Kidney (tissue), 14 donors: ENCODE data around the gene PARN. TPM values are rescaled to one million over a fixed set of nuclear protein-coding genes. Genes with fewer than 3 reads are reported as not detected.

Source experiments
- DNase-seq, 5 donors: peaks; one replicate each; pipeline ENCODE4 v3.0.0-alpha.2; 2013 to 2020
- FAIRE-seq: peaks from 2 replicates; lab custom pipeline; 2012; peaks lifted over from hg19 to GRCh38; lab: Jason Lieb, UNC
- H3K27ac ChIP-seq, 2 donors: one replicate each; pipeline ENCODE4 v1.7.0; 2013; ENCODE audit warnings: low read depth in 2 of 2, low read length in 2 of 2, inconsistent platforms in 1 of 2
- H3K27me3 ChIP-seq: one replicate; pipeline ENCODE4 v1.7.1; 2013; ENCODE audit warnings: low read length, inconsistent platforms; ENCODE audit not compliant: control insufficient read depth, insufficient read depth
- H3K36me3 ChIP-seq, 3 donors: one replicate each; pipeline versions ENCODE4 v1.7.0 to v1.7.1; 2013; ENCODE audit warnings: low read length in 3 of 3, control low read depth in 1 of 3, inconsistent platforms in 1 of 3; ENCODE audit not compliant: insufficient read depth in 3 of 3, control insufficient read depth in 2 of 3
- H3K4me1 ChIP-seq, 3 donors: one replicate each; pipeline versions ENCODE4 v1.7.0 to v1.7.1; 2013; ENCODE audit warnings: low read length in 3 of 3, inconsistent platforms in 1 of 3, low read depth in 1 of 3; ENCODE audit not compliant: control insufficient read depth in 2 of 3, insufficient read depth in 2 of 3
- H3K4me3 ChIP-seq, 3 donors: one replicate each; pipeline versions ENCODE4 v1.7.0 to v1.8.1; 2013; ENCODE audit warnings: low read length in 3 of 3, control low read depth in 1 of 3, inconsistent platforms in 1 of 3
- H3K9ac ChIP-seq, 3 donors: one replicate each; pipeline versions ENCODE4 v1.7.0 to v1.7.1; 2013; ENCODE audit warnings: low read length in 3 of 3, control low read depth in 1 of 3, inconsistent platforms in 1 of 3
- H3K9me3 ChIP-seq, 3 donors: one replicate each; pipeline versions ENCODE4 v1.7.0 to v1.7.1; 2013; ENCODE audit warnings: low read length in 3 of 3, control low read depth in 1 of 3, inconsistent platforms in 1 of 3; ENCODE audit not compliant: control insufficient read depth in 2 of 3, insufficient read depth in 1 of 3
- intact Hi-C: fragments of 100-400 bp; cut with DNase I; formaldehyde crosslinking; loops from one replicate; pipeline ENCODE4 v1.11.1; 2022
- polyA plus RNA-seq: library from polyadenylated mRNA; stranded (reverse); fragments of 350-450 nt; fragmentation: Illumina TruSeq; extraction: RNeasy Lipid Tissue Mini Kit (QIAGEN cat#74804); gene quantifications from one replicate; pipeline ENCODE4 v1.2.3, GENCODE V29; 2014; ENCODE audit warnings: low read depth, low replicate concordance; ENCODE audit not compliant: insufficient read depth
- total RNA-seq: library from RNA; stranded (reverse); fragmentation: NEBNext Ultra II Directional; extraction: Animal tissue kit (Norgen Biotek cat#: 25700); gene quantifications from one replicate; pipeline ENCODE4 v1.2.1, GENCODE V29; 2021
- TF ChIP-seq, protein P1 (sequence below): IDR thresholded peaks from 3 replicates; pipeline ENCODE4 v1.5.1; 2012; ENCODE audit warnings: mild to moderate bottlenecking, moderate library complexity, borderline replicate concordance; ENCODE audit not compliant: insufficient read depth; ENCODE audit errors: extremely low read depth
- donor health status: control.
- donor health status: control.
- donor health status: control.
- donor health status: control.
- donor health status: control.
- donor health status: DM: yes; HTN: yes; CAD: no.
- donor health status: Normal renal cell carcinoma (clear cell type).

PARN gene
- total and polyA plus RNA-seq, 2 donors from 2014 or later, result 17.3 to 32.5 TPM

- Histone ChIP-seq H3K4me1 (peaks cover 4 to 17% (median 7%) of the 10 kb centered on the region in 3 donors), H3K4me3 (no peak overlapping the region), H3K9ac (no peak overlapping the region), H3K36me3 (no peaks in the 10 kb centered on the region), H3K27ac (no peak overlapping the region), H3K9me3 (no peaks in the 10 kb centered on the region), H3K27me3 (no peaks in the 10 kb centered on the region)
- no peak for FAIRE-seq
- TF ChIP-seq, protein P1, sequence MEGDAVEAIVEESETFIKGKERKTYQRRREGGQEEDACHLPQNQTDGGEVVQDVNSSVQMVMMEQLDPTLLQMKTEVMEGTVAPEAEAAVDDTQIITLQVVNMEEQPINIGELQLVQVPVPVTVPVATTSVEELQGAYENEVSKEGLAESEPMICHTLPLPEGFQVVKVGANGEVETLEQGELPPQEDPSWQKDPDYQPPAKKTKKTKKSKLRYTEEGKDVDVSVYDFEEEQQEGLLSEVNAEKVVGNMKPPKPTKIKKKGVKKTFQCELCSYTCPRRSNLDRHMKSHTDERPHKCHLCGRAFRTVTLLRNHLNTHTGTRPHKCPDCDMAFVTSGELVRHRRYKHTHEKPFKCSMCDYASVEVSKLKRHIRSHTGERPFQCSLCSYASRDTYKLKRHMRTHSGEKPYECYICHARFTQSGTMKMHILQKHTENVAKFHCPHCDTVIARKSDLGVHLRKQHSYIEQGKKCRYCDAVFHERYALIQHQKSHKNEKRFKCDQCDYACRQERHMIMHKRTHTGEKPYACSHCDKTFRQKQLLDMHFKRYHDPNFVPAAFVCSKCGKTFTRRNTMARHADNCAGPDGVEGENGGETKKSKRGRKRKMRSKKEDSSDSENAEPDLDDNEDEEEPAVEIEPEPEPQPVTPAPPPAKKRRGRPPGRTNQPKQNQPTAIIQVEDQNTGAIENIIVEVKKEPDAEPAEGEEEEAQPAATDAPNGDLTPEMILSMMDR, result no peak
- intact Hi-C loops, result loop anchor here (5.0 kb wide), 1 partner anchor 283 kb away; no protein-coding TSS in a partner anchor
- no peak for DNase-seq
Measured at GRCh38 chr16:14530046-14530445, 100.0 kb downstream of the PARN start.

- FAIRE-seq (peak; percentile 84), DNase-seq (peak; percentile 72 to 96 (median 84))
- no peaks in the 10 kb centered on the region for H3K27me3 ChIP-seq
- TF ChIP-seq, protein P1, result peak; percentile 93
- H3K4me3 ChIP-seq, result peak overlapping the region; percentile 23 to 55 (median 51)
- H3K27ac ChIP-seq, result no peak overlapping the region
- intact Hi-C loops, result loop anchor here (10.0 kb wide), 1 partner anchor 224 kb away; no protein-coding TSS in a partner anchor
- no peaks in the 10 kb centered on the region for H3K9me3 ChIP-seq
- H3K36me3 ChIP-seq, result no peaks in the 10 kb centered on the region
- H3K4me1 ChIP-seq, result peaks cover 4 to 17% (median 7%) of the 10 kb centered on the region in 3 donors
- H3K9ac ChIP-seq, result peak overlapping the region in 2 of 3 donors; percentile 12 to 57
Measured at GRCh38 chr16:14529010-14529669, 100.9 kb downstream of the PARN start.

- no peak overlapping the region for H3K27ac ChIP-seq
- intact Hi-C loops, result loop anchor here (10.0 kb wide), 1 partner anchor 224 kb away; no protein-coding TSS in a partner anchor
Measured at GRCh38 chr16:14528306-14528705, 101.8 kb downstream of the PARN start.

More at GRCh38 chr16:14528306-14528705, 101.8 kb downstream of the PARN start:
- no peak overlapping the region for H3K4me3 ChIP-seq
- TF ChIP-seq, protein P1, result no peak
- H3K27me3 ChIP-seq, result no peaks in the 10 kb centered on the region
- FAIRE-seq, result no peak
- no peak overlapping the region for H3K9ac ChIP-seq
- H3K36me3 ChIP-seq, result no peaks in the 10 kb centered on the region
- peaks cover 4 to 17% (median 7%) of the 10 kb centered on the region in 3 donors for H3K4me1 ChIP-seq
- DNase-seq, result no peak
- H3K9me3 ChIP-seq, result no peaks in the 10 kb centered on the region
